Adrenal gland (tissue), 5 donors: Measurements from ENCODE around the gene PSAP.

Experiments
- POLR2A ChIP-seq, 2 donors: fragments of 450-650 bp; IDR thresholded peaks; one replicate each; pipeline ENCODE4 v1.6.1; 2017; ENCODE audit warnings: antibody characterized with exemption in 2 of 2, mild to moderate bottlenecking in 2 of 2, moderate library complexity in 1 of 2
- TF ChIP-seq, protein P1 (sequence below), 6 experiments: fragments of 450-650 bp in 4 of 6; fragments of 200-600 bp in 2 of 6; sonication (generic) in 1 of 6; IDR thresholded peaks; 1 replicate in 5 of 6; 2 replicates in 1 of 6; pipeline versions ENCODE4 v1.5.1 to v1.8.0; 2016 to 2021; ENCODE audit warnings: antibody characterized with exemption in 6 of 6, mild to moderate bottlenecking in 2 of 6, moderate library complexity in 1 of 6
- donor health status: DM: no; HTN: no; CAD: no.

DNA sequence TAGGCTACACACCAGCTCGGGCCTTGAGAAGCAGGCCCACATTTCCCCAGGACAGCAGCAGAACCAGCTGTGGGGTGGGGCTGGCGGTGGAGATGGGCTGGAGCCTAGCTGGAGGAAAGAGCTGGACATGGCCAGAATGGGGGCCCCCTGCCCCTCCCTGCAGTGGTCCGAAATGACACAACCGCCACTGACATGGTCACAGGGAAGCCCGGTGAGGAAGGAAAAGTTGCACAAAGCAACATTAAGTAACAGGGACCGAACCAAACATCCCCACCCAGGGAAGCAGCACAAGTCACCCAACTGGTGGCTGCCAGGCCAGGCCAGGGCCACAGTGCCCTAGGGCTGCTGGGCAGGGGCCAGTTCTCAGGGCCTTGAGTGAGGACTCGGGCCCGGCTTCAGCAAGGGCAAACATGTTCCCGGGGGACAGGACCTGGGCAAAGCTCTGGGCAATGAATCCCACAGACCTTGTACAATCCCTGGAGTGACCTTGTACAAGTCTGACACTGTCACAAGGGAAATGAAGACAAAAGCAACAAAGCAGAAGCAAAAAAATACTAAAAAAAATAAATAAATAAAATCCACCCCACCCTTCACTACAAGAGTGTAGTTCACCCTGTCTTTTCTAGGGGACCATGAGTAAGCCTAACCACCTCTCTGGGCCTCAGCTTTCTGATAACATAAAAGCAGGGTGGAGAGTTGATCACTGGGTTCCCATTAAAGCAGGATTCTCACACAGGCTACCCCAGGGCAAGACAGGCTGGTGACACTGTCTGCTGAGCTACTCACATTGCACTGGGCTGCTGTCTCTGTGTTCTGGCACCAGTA lies 33.0 kb downstream of the PSAP start:
- TF ChIP-seq, protein P1, sequence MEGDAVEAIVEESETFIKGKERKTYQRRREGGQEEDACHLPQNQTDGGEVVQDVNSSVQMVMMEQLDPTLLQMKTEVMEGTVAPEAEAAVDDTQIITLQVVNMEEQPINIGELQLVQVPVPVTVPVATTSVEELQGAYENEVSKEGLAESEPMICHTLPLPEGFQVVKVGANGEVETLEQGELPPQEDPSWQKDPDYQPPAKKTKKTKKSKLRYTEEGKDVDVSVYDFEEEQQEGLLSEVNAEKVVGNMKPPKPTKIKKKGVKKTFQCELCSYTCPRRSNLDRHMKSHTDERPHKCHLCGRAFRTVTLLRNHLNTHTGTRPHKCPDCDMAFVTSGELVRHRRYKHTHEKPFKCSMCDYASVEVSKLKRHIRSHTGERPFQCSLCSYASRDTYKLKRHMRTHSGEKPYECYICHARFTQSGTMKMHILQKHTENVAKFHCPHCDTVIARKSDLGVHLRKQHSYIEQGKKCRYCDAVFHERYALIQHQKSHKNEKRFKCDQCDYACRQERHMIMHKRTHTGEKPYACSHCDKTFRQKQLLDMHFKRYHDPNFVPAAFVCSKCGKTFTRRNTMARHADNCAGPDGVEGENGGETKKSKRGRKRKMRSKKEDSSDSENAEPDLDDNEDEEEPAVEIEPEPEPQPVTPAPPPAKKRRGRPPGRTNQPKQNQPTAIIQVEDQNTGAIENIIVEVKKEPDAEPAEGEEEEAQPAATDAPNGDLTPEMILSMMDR (IDR thresholded peaks at IDR 0.05), result peak in 2 of 6 experiments; percentile 5 to 17
- no peak for TF ChIP-seq POLR2A (IDR thresholded peaks at IDR 0.05)
